HL-60 (cell line): Measurements from ENCODE around the gene CTNNA3.

Experiments used
- DNase-seq, 2 experiments: peaks; one replicate each; pipeline ENCODE4 v3.0.0-alpha.2; 2010 to 2020; ENCODE audit warnings: low read depth in 1 of 2, low spot score in 1 of 2
- H3K27ac ChIP-seq: fragments of 250-450 bp; sonication (Bioruptor Pico); replicated peaks from 2 replicates; pipeline ENCODE4 v1.5.1; 2020; ENCODE audit warnings: mild to moderate bottlenecking, moderate library complexity
- H3K27me3 ChIP-seq: fragments of 250-450 bp; sonication (Bioruptor Pico); 2 replicates; pipeline ENCODE4 v1.5.1; 2021; ENCODE audit warnings: mild to moderate bottlenecking, moderate library complexity; ENCODE audit not compliant: insufficient read depth, poor library complexity, severe bottlenecking
- H3K4me3 ChIP-seq: replicated peaks from 2 replicates; pipeline ENCODE4 v1.5.1; 2011; ENCODE audit warnings: mild to moderate bottlenecking, control low read depth, low read length; ENCODE audit not compliant: insufficient read depth
- CTCF ChIP-seq: IDR thresholded peaks from one replicate; pipeline ENCODE4 v1.5.1; 2011; ENCODE audit warnings: low read length, control low read depth, inconsistent platforms; ENCODE audit not compliant: insufficient read depth
- GABPA ChIP-seq: IDR thresholded peaks from 2 replicates; pipeline ENCODE4 v1.6.1; 2012; ENCODE audit warnings: low read depth
- POLR2AphosphoS5 ChIP-seq: IDR thresholded peaks from 2 replicates; pipeline ENCODE4 v1.6.1; 2012; ENCODE audit warnings: low read depth
- SPI1 ChIP-seq: IDR thresholded peaks from 2 replicates; pipeline ENCODE4 v1.6.1; 2012; ENCODE audit warnings: low read depth, mild to moderate bottlenecking, borderline replicate concordance
- TF ChIP-seq, protein P1 (sequence below): IDR thresholded peaks from 2 replicates; pipeline ENCODE4 v1.6.1; 2012; ENCODE audit warnings: low read depth; ENCODE audit not compliant: insufficient replicate concordance

CTNNA3 gene

DNA sequence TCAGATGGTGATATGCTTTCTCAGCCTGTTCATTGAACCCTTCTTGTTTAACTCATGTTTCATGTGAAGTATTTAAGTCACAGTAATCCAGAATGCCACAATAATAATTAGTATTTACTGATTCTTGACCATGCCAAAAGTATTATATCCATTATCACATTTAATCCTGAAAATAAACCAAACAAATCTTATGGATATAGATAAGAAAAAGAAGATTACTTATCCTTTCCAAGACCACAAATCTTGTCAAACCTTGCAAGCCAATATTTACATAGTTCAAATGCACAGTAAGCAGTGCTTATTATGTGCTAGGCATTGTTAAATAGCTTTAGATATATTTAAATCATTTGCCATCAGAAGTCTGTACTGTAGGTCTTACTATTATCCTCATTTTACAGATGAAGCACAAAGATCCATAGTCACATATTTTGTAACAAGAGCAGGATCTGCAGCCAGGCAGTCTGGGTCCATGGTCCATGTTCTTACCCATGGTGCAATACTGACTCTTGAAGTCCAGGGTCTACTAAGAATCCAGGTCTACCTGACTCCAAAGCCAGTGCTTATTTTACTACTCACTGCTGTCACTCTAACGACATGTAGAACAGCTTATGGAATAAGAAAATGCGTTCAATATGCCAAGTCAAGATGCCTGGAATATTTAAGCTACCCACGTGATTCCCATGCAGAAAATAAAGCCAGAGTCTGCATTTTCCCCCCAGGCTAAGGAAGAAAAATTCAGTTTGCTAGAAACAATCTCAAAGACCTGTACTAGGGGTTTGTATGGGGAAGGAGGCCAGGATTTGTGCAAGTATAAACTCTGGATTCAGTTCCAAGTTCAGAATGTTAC lies 1755.0 kb downstream of the CTNNA3 start:
- Histone ChIP-seq H3K27me3 (no peaks in the 10 kb centered on the region), H3K4me3 (no peak overlapping the region), H3K27ac (no peak overlapping the region)
- DNase-seq: no peak
- TF ChIP-seq, protein P1, sequence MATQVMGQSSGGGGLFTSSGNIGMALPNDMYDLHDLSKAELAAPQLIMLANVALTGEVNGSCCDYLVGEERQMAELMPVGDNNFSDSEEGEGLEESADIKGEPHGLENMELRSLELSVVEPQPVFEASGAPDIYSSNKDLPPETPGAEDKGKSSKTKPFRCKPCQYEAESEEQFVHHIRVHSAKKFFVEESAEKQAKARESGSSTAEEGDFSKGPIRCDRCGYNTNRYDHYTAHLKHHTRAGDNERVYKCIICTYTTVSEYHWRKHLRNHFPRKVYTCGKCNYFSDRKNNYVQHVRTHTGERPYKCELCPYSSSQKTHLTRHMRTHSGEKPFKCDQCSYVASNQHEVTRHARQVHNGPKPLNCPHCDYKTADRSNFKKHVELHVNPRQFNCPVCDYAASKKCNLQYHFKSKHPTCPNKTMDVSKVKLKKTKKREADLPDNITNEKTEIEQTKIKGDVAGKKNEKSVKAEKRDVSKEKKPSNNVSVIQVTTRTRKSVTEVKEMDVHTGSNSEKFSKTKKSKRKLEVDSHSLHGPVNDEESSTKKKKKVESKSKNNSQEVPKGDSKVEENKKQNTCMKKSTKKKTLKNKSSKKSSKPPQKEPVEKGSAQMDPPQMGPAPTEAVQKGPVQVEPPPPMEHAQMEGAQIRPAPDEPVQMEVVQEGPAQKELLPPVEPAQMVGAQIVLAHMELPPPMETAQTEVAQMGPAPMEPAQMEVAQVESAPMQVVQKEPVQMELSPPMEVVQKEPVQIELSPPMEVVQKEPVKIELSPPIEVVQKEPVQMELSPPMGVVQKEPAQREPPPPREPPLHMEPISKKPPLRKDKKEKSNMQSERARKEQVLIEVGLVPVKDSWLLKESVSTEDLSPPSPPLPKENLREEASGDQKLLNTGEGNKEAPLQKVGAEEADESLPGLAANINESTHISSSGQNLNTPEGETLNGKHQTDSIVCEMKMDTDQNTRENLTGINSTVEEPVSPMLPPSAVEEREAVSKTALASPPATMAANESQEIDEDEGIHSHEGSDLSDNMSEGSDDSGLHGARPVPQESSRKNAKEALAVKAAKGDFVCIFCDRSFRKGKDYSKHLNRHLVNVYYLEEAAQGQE: no peak
- TF ChIP-seq CTCF (no peak), SPI1 (no peak), POLR2AphosphoS5 (no peak), GABPA (no peak)

GRCh38 chr10:65940105-65940504 lies 1755.9 kb downstream of the CTNNA3 start:
- DNase-seq: no peak
- no peak overlapping the region for H3K27ac ChIP-seq
- H3K27me3 ChIP-seq: no peaks in the 10 kb centered on the region
- no peak for TF ChIP-seq POLR2AphosphoS5
- no peak for TF ChIP-seq GABPA
- TF ChIP-seq SPI1: no peak
- TF ChIP-seq, protein P1: no peak
- no peak for TF ChIP-seq CTCF
- no peak overlapping the region for H3K4me3 ChIP-seq

- no peak for DNase-seq
- no peak overlapping the region for H3K4me3 ChIP-seq
- no peaks in the 10 kb centered on the region for H3K27me3 ChIP-seq
- TF ChIP-seq CTCF: no peak
- no peak for TF ChIP-seq POLR2AphosphoS5
- TF ChIP-seq GABPA: no peak
- TF ChIP-seq SPI1: no peak
- TF ChIP-seq, protein P1: no peak
- no peak overlapping the region for H3K27ac ChIP-seq
Observed at GRCh38 chr10:65931291-65932070, 1764.5 kb downstream of the CTNNA3 start.
